ENCODE results near the gene SF3B3.

- TF ChIP-seq PAX8 (IDR thresholded peaks at IDR 0.05) (no peak), JUND (IDR thresholded peaks at IDR 0.05; ENCODE audit: low read depth, low read length) (no peak)
These were observed 89.3 kb downstream of the SF3B3 start for GRCh38 chr16:70612931-70613330.

Data from GM12878 (cell line).